HCT116 (cell line): ENCODE results near the gene CRIM1. TPM values are rescaled to one million over a fixed set of nuclear protein-coding genes. Genes with fewer than 3 reads are reported as not detected.

Experiments
- ATAC-seq: fragments of 200-7000 bp; cut with Tn5 transposase; 2 replicates; pipeline ENCODE4 v1.9.1; 2020; ENCODE audit warnings: mild to moderate bottlenecking, moderate library complexity
- BruUV-seq: library from RNA; stranded (reverse); fragments of 400-500 nt; replicated peaks from 2 replicates; lab custom pipeline; 2021; lab: Mats Ljungman, UMichigan
- CTCF ChIA-PET: fragments of 300-600 bp; sonication (Branson Sonifier 250); formaldehyde crosslinking; loops from one replicate; lab custom pipeline; 2021; ENCODE audit warnings: antibody characterized with exemption; lab: Charles Lee
- POLR2A ChIA-PET: fragments of 300-600, 350-600 bp; sonication (Branson Sonifier 250); formaldehyde crosslinking; loops from one replicate; lab custom pipeline; 2021; ENCODE audit warnings: antibody characterized with exemption; lab: Charles Lee
- RAD21 ChIA-PET, 2 experiments: fragments of 300-600 bp; sonication (Branson Sonifier 250); formaldehyde crosslinking; loops; one replicate each; lab custom pipeline; 2023; ENCODE audit warnings: low total read pairs in 2 of 2; ENCODE audit not compliant: uncharacterized antibody in 2 of 2, unreplicated experiment in 2 of 2, low non-redundant PET in 1 of 2; lab: Charles Lee
- DNase-seq: peaks from one replicate; pipeline ENCODE4 v3.0.0-alpha.2; 2010; ENCODE audit warnings: low read depth, low spot score
- H2AFZ ChIP-seq: fragments of 200-600 bp; shearing (Covaris generic), sonication (generic); 2 replicates; pipeline ENCODE4 v1.6.1; 2017; ENCODE audit warnings: low read depth, mixed run types, mixed read lengths, antibody characterized with exemption, low read length; ENCODE audit not compliant: poor library complexity, severe bottlenecking
- H3K27ac ChIP-seq: 2 replicates; pipeline ENCODE4 v1.5.1; 2012; ENCODE audit warnings: low read depth, low read length
- H3K27me3 ChIP-seq: fragments of 200-600 bp; sonication (generic); 2 replicates; pipeline ENCODE4 v1.6.1; 2016; ENCODE audit warnings: mixed run types, low read length, mixed read lengths; ENCODE audit not compliant: insufficient read depth
- H3K36me3 ChIP-seq, 2 experiments: fragments of 200-500 bp in 1 of 2; fragments of 200-600 bp in 1 of 2; sonication (Bioruptor generic) in 1 of 2; sonication (generic) in 1 of 2; 2 replicates each; pipeline versions ENCODE4 v1.5.1 to v1.6.1; 2014 to 2016; ENCODE audit warnings: low read length in 2 of 2, inconsistent platforms in 1 of 2, mixed read lengths in 1 of 2, mixed run types in 1 of 2; ENCODE audit not compliant: insufficient read depth in 2 of 2, control insufficient read depth in 1 of 2
- H3K4me1 ChIP-seq, 2 experiments: fragments of 200-600 bp in 1 of 2; sonication (generic) in 1 of 2; 2 replicates each; pipeline versions ENCODE4 v1.5.1 to v1.6.1; 2012 to 2017; ENCODE audit warnings: low read length in 2 of 2, inconsistent platforms in 1 of 2, mild to moderate bottlenecking in 1 of 2, mixed read lengths in 1 of 2, mixed run types in 1 of 2, moderate library complexity in 1 of 2; ENCODE audit not compliant: insufficient read depth in 2 of 2, control insufficient read depth in 1 of 2
- H3K4me2 ChIP-seq: fragments of 200-600 bp; sonication (generic); 2 replicates; pipeline ENCODE4 v1.6.1; 2017; ENCODE audit warnings: mixed run types, low read length, mixed read lengths
- H3K4me3 ChIP-seq, 2 experiments: fragments of 200-600 bp in 1 of 2; sonication (generic) in 1 of 2; replicated peaks in 1 of 2; 2 replicates each; pipeline ENCODE4 v1.5.1; 2011 to 2016; ENCODE audit warnings: low read length in 2 of 2, control low read depth in 1 of 2, low read depth in 1 of 2, mild to moderate bottlenecking in 1 of 2, mixed read lengths in 1 of 2, mixed run types in 1 of 2
- H3K79me2 ChIP-seq: fragments of 200-600 bp; sonication (generic); 2 replicates; pipeline ENCODE4 v1.6.1; 2017; ENCODE audit warnings: mild to moderate bottlenecking, mixed run types, low read length, moderate library complexity, mixed read lengths; ENCODE audit not compliant: insufficient read depth
- H3K9ac ChIP-seq: fragments of 200-600 bp; sonication (generic); 2 replicates; pipeline ENCODE4 v1.6.1; 2016; ENCODE audit warnings: low read length, mixed read lengths
- H3K9me2 ChIP-seq: fragments of 200-600 bp; sonication (generic), shearing (Covaris generic); 2 replicates; pipeline ENCODE4 v1.6.1; 2017; ENCODE audit warnings: mixed run types, mild to moderate bottlenecking, moderate library complexity; ENCODE audit not compliant: insufficient read depth
- H3K9me3 ChIP-seq, 2 experiments: fragments of 200-500 bp in 1 of 2; fragments of 200-600 bp in 1 of 2; sonication (Bioruptor generic) in 1 of 2; sonication (generic) in 1 of 2; 2 replicates each; pipeline ENCODE4 v1.6.1; 2014 to 2017; ENCODE audit warnings: low read length in 2 of 2, mixed read lengths in 2 of 2, inconsistent platforms in 1 of 2, low read depth in 1 of 2, mild to moderate bottlenecking in 1 of 2, mixed run types in 1 of 2, moderate library complexity in 1 of 2; ENCODE audit not compliant: control insufficient read depth in 1 of 2, insufficient read depth in 1 of 2
- H4K20me1 ChIP-seq: fragments of 200-600 bp; sonication (generic), shearing (Covaris generic); 2 replicates; pipeline ENCODE4 v1.6.1; 2017; ENCODE audit warnings: mixed run types, mild to moderate bottlenecking, moderate library complexity; ENCODE audit not compliant: insufficient read depth
- ATF3 ChIP-seq: IDR thresholded peaks from 2 replicates; pipeline ENCODE4 v1.6.1; 2012
- CEBPB ChIP-seq: IDR thresholded peaks from 2 replicates; pipeline ENCODE4 v1.6.1; 2012; ENCODE audit warnings: low read depth
- ELF1 ChIP-seq: IDR thresholded peaks from 2 replicates; pipeline ENCODE4 v1.6.1; 2012; ENCODE audit warnings: low read depth, borderline replicate concordance
- EZH2 ChIP-seq: fragments of 200-600 bp; sonication (generic); IDR thresholded peaks from 2 replicates; pipeline ENCODE4 v1.6.1; 2017; ENCODE audit warnings: antibody characterized with exemption, mixed run types
- EZH2phosphoT487 ChIP-seq: fragments of 200-600 bp; IDR thresholded peaks from 2 replicates; pipeline ENCODE4 v1.6.1; 2018; ENCODE audit warnings: antibody characterized with exemption, borderline replicate concordance
- FOSL1 ChIP-seq: IDR thresholded peaks from 2 replicates; pipeline ENCODE4 v1.6.1; 2012; ENCODE audit warnings: low read depth
- JUND ChIP-seq: IDR thresholded peaks from 2 replicates; pipeline ENCODE4 v1.6.1; 2012
- TCF7L2 ChIP-seq: IDR thresholded peaks from 2 replicates; pipeline ENCODE4 v1.7.0; 2011; ENCODE audit warnings: borderline replicate concordance, inconsistent platforms; ENCODE audit not compliant: insufficient read depth, insufficient read length; ENCODE audit errors: extremely low read depth
- ZBTB33 ChIP-seq: IDR thresholded peaks from 2 replicates; pipeline ENCODE4 v1.6.1; 2011; ENCODE audit warnings: mild to moderate bottlenecking, low read length, moderate library complexity; ENCODE audit not compliant: insufficient replicate concordance; ENCODE audit errors: extremely low read depth
- ZFX ChIP-seq: fragments of 450-650 bp; IDR thresholded peaks from 2 replicates; pipeline ENCODE4 v1.6.1; 2017
- intact Hi-C: fragments of 100-400 bp; cut with micrococcal nuclease; formaldehyde crosslinking; loops from 2 replicates; pipeline ENCODE4 v1.10.0; 2022
- total RNA-seq: library from RNA; stranded (reverse); gene quantifications from one replicate; pipeline ENCODE4 v1.2.1, GENCODE V29; 2021; ENCODE audit not compliant: unreplicated experiment

The CRIM1 gene
- total RNA-seq, 1 experiment from 2014 or later = 27.2 TPM

DNA sequence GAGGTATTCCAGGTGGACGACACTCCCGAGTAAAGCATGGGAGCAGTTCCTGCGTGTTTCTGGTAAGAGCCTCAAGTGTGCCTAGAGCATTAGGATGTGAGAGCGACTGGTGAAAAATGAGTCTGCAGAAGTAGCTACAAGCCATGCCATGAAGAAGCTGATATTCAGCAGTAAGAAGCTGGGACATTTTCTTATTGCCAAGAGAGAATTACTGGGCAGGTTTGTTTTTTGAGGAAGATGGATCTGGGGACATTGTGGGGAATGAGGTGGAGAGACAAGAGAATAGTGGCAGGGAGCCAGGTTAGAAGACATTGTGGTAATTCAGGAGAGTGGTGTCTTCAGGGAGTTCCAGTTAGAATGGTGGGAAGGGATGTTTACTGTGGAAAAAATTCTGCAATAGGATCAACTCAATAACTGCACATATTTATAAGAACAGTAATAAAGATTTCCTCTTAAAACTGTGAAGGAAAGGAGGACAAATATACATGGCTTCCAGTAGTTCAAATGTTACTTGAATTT is 38.2 kb downstream of the CRIM1 start:
- CTCF ChIA-PET = no interaction called here
- no peak overlapping the region for H2AFZ ChIP-seq
- BruUV-seq = no TSS peak
- DNase-seq = no peak
- H3K27ac ChIP-seq = no peak overlapping the region
- H3K27me3 ChIP-seq = no peaks in the 10 kb centered on the region
- ATAC-seq = no peak
- no peaks in the 10 kb centered on the region for H3K9me2 ChIP-seq
- no peak overlapping the region for H3K4me3 ChIP-seq
- POLR2A ChIA-PET = no interaction called here
- H3K36me3 ChIP-seq = peaks cover 0 to 9% of the 10 kb centered on the region in 2 experiments; a peak in 1 of 4 replicates
- intact Hi-C loops = no loop called here
- no peaks in the 10 kb centered on the region for H4K20me1 ChIP-seq
- RAD21 ChIA-PET = no interaction called here
- TF ChIP-seq ZBTB33 = no peak
- TF ChIP-seq, all 23 proteins: peak for 0
- no peaks in the 10 kb centered on the region for H3K9me3 ChIP-seq
- no peak overlapping the region for H3K4me2 ChIP-seq
- H3K79me2 ChIP-seq = no peaks in the 10 kb centered on the region; the same call in 1 of the 2 replicates
- H3K9ac ChIP-seq = no peak overlapping the region
- peaks cover 2 to 13% of the 10 kb centered on the region in 2 experiments; a peak in 2 of 4 replicates for H3K4me1 ChIP-seq

DNA sequence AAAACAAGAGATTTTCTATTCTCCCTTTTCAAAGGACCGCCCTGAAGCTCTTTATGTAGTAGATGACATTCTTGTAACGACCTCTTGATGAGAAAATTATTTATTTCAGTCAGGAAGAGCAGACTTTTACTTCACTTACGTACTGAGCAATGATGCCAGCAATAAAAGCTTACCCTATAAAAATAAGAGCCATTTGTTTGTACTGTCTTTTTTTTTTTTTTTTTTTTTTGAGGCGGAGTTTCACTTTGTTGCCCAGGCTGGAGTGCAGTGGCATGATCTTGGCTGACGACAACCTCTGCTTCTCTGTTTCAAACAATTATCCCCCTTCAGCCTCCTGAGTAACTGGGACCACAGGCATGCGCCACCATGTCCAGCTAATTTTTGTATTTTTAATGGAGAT is 39.2 kb downstream of the CRIM1 start:
- BruUV-seq = no TSS peak

More for the DNA sequence above, 39.2 kb downstream of the CRIM1 start:
- ChIA-PET RAD21 (no interaction called here), POLR2A (no interaction called here), CTCF (no interaction called here)
- ATAC-seq = no peak
- no peak for DNase-seq
- Histone ChIP-seq H3K9me3 (no peaks in the 10 kb centered on the region), H3K4me1 (peaks cover 0 to 5% of the 10 kb centered on the region in 2 experiments; a peak in 1 of 4 replicates), H3K4me3 (no peak overlapping the region), H4K20me1 (no peaks in the 10 kb centered on the region), H3K27me3 (no peaks in the 10 kb centered on the region), H3K4me2 (no peak overlapping the region), H3K9me2 (no peaks in the 10 kb centered on the region), H3K79me2 (peaks cover 4% of the 10 kb centered on the region; the same call in 1 of the 2 replicates), H3K9ac (no peak overlapping the region), H3K36me3 (peaks cover 0 to 9% of the 10 kb centered on the region in 2 experiments; a peak in 1 of 4 replicates), H3K27ac (no peak overlapping the region), H2AFZ (no peak overlapping the region)
- intact Hi-C loops = no loop called here
- TF ChIP-seq ELF1 = no peak
- no peak for TF ChIP-seq ZFX
- TF ChIP-seq CEBPB = no peak
- no peak for TF ChIP-seq ATF3
- no peak for TF ChIP-seq TCF7L2
- no peak for TF ChIP-seq EZH2
- no peak for TF ChIP-seq FOSL1
- no peak for TF ChIP-seq EZH2phosphoT487
- no peak for TF ChIP-seq JUND
